UCSD-AML1 (cell line): ENCODE measurements around the gene XRN2.

ENCODE experiments used
- DNase-seq: peaks from one replicate; lab custom pipeline; 2025; ENCODE audit not compliant: unreplicated experiment; lab: John Stamatoyannopoulos, UW

Gene XRN2

GRCh38 chr20:21384308-21384892 is 81.3 kb downstream of the XRN2 start:
- DNase-seq = no peak

DNA sequence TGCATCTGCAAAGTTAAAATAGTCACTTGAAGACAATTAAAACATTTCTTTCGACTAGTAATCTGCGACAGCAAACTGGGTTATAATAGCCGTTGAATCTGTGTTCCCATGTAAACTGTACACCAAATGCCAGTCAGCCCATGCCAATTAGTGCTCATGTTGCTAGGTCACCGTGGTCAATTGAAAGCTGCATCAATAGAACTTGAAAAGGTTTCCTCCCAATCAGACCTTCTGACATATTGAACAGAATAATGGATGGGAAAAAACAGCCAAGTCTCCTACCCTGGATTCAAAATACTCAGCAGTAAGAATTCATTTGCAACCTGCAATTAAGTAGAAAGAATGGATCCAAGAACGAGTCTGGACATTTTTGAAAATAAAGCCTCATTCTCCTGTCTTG is 83.0 kb downstream of the XRN2 start:
- DNase-seq = no peak

DNA sequence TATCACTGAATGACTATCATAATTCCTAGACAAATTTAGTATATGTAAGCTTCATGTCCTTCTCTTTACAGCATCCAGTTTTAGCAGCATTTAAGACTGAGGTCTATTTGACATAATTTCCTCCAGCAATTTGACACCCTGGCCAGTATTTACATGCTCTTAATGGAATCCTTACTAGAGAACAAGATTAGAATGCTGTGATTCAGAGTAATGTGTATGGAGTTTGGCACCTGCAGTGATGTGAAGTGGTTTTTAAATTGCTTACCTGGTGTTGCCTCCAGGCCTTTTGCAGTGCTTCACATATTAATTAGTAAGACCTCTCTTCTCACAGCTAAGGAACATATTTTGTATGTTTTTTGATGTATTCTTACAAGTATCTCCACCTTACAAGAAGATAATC is 84.4 kb downstream of the XRN2 start:
- DNase-seq = no peak

DNA sequence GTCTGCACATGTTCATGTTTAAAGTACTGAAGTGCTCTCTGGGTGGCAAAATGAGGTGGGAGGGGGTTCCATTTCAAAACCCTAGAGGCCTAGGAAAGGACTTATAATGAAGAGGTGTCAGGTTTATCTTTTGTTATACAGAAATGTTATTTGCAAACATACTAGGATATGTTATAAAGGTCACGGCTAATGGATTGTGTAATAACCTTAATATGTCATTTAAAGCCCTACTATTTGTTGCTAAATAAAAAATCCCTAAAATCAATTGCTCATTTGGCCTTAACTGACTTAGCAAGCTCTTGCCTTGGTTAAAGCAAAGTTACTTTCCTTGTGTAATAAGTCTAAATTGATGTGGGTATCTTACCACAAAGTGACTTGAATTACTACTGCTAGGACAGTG is 85.4 kb downstream of the XRN2 start:
- no peak for DNase-seq

- no peak for DNase-seq
Measured at GRCh38 chr20:21389368-21389767, 86.2 kb downstream of the XRN2 start.

DNA sequence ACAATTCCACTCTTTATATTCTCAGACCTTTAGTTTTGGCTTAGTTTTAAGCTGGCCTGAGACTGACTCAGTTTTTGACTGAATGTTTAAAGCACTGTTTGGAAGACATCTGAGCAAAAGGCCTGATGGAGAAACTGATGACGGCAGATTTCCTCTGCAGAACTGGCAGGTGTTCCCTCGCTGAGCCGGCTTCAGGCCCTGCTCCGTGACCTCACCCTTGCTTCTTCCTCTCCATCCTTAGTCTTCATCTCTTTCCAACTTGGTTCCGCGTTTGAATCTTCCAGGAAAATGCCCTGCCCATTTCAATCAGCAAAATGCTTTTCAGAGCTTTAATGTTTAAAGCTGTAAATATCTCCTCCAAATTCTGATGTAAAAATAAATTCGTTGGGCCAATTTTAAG is 87.6 kb downstream of the XRN2 start:
- no peak for DNase-seq

GRCh38 chr20:21391185-21391971 is 88.2 kb downstream of the XRN2 start:
- DNase-seq = no peak

DNA sequence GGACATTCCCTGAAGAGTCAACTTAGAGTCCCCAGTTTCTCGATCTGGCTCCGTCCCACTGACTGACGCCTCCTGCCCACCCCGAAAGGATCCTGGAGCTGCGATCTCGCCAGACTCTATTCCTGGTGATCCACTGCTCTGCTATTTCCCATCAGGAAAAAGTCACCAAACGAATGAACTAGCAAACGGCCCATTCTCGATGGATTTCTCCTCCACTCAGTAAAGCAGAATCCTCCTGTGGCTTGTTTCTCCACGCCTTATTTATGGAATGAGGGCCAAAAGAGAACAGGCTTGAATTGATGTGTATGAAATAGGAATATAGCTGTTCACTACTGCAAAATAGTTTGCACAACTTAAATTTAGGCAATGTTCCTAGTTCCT is 88.8 kb downstream of the XRN2 start:
- no peak for DNase-seq

GRCh38 chr20:21393166-21393565 is 90.0 kb downstream of the XRN2 start:
- DNase-seq = no peak

- no peak for DNase-seq
Measured at GRCh38 chr20:21393816-21394519, 90.8 kb downstream of the XRN2 start.

GRCh38 chr20:21394551-21394950 is 91.4 kb downstream of the XRN2 start:
- DNase-seq = no peak

DNA sequence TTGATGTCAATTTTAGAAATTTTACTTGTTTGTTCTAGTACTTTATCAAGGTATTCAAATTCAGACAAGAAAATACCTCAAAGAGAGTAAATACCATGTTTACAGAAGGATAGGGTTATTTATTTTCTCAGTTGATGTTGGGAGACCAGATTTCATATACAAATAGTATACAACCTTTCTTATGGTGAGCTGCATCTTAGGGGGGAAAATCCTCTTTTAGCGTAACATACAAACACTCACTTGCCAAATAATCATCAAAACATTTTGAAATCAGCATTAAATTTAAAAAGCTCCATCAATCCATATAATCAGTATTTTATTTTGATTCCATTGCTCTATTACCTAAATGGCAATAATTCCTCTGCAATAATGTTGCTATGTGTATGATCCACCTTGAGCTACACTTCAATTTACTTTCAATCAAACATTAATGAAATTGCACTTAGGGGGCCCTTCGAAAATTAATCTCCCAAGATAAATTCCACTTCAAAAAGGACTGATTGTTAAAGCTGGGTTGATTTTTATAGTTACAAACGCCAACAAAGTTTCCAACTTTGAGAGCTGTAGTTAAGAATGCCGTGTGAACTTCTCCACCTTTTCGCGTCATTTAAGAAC is 92.0 kb downstream of the XRN2 start:
- no peak for DNase-seq

GRCh38 chr20:21395666-21396598 is 92.8 kb downstream of the XRN2 start:
- no peak for DNase-seq

DNA sequence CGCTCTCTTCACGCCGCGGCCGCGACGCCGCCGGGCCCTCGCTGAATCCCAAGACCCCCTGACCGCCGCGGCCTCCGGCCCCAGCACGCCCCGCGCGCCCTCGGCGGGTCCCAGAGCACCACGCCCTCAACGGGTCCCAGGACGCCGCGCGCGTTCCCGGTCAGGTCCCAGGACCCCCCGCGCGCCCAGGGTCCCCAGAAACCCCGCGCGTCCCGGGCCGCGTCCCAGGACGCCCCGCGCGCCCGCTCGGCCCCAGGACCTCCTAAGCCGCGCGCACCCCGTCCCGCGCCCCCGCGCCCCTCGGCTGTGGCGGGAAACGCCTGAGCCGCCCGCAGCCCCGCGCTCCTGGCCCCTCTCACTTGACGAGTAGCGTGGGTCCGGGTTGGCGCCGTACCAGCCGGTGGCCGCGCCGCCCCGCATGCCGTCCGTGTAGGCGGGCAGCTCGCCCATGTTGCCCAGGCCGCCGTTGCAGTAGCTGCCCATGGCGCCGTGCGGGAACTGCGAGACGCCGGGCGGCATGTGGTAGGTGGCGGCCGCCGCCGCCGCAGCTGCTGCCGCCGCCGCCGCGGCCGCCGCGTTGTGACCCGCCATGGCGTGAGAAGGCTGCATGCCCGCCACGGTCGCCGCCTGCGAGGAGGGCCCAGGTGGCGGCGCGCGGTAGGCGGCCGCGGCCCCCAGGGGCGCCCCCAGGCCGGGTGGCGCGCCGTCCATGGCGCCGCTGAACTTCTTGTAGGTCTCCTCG is 93.6 kb downstream of the XRN2 start:
- DNase-seq = no peak

- DNase-seq = no peak
Measured at GRCh38 chr20:21397341-21398108, 94.4 kb downstream of the XRN2 start, which contains the start of gene NKX2-4. NKX2-4 (minus strand) TSS chr20:21397526; CDS start chr20:21397399, 127 bp downstream.

DNA sequence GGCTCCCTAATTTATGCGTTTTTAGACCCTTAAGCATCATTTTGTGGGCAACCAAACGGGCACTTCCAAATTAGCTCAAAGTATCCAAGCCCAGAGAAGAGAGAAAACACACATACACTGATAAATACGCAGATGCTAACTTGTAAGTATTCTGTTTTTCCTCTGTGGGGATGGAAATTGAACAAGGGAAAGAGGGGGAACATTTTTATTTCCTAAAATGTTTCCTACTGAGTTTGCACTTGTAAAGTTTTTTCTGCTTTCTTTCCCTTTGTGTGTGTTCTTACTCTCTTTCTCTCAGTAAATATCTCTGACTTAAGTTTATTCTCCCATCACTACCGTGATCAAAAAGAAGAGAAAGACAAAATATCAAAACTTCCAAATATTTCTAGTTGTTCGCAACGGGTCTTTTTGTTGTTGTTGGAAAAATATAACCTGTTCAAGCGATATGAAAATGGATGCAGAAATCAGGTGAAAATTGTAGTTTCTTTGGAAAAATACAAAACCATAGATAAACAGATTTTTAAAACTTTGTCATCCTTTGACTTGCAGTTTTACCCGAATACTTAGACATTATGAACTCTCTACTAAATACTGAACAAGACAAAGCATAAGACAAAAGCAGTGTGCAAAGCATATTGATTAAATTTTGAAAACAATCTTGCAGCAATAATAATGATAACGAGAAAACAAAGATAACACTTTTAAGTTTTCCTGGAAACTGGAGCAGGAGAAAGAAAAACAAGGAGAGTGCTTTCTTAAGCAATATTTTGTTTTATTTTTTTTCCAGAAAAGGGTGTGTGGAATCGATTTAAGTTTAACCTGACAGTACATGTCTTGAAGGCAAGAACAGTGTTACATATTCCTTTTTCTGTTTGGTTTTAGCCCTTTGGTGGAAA is 95.2 kb downstream of the XRN2 start:
- no peak for DNase-seq

DNA sequence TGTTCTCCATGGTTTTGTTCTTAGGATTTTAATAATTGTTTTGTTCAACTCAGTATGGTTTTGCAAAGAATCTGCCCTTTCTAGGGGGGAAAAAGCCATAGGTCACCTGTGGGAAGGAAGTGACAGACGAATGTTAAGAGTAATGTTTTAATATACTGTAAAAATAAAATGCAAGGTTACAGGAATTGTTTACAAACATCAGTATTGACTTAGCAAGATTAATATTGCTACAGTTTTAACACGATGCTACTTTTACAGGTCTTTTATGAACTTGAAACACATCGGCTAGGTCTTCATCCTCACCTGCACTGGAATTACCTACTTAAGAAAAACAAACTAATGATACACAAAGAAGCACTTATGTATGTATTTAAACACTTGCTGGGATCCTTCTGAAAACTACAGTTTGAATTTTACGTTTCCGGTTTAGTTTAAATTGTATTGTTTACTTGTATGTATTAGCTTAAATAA is 95.9 kb downstream of the XRN2 start:
- DNase-seq = no peak

DNA sequence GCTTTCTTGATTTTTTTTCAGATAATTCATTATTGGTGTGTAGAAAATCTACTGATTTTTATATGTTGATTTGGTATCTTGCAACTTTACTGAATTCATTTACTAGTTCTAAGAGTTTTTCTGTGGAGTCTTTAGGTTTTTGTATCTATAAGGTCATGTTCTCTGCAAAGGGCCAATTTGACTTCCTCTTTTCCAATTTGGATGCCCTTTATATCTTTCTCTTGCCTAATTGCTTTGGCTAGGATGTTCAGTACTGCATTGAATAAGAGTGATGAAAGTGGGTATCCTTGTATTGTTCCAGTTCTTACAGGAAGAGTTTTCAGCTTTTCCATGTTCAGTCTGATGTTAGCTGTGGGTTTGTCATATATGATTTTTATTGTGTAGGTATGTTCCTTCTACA is 108.6 kb downstream of the XRN2 start:
- DNase-seq = no peak
